Activated T-helper 1 cell treated with Interleukin-2 at 50 U/mL for 16 hours (primary cell): Measurements from ENCODE around the gene TRIO.
"Not testable (repeated sequence)": the region's sequence is repeated elsewhere in the genome, so short reads cannot be mapped to it uniquely, and the experiment has no call there.

Experiments
- DNase-seq: peaks from one replicate; pipeline ENCODE4 v3.0.0-alpha.2; 2020; ENCODE audit warnings: low read depth

The TRIO gene

GRCh38 chr5:14186059-14186830, 43.1 kb downstream of the TRIO start:
- no peak for DNase-seq

- DNase-seq: no peak
Observed at GRCh38 chr5:14187157-14187556, 44.0 kb downstream of the TRIO start.

GRCh38 chr5:14187660-14188059, 44.5 kb downstream of the TRIO start:
- DNase-seq: no peak

GRCh38 chr5:14188778-14189177, 45.6 kb downstream of the TRIO start:
- no peak for DNase-seq

- DNase-seq: no peak
Observed at GRCh38 chr5:14189680-14190079, 46.5 kb downstream of the TRIO start.

GRCh38 chr5:14190194-14191164, 47.3 kb downstream of the TRIO start:
- no peak for DNase-seq

GRCh38 chr5:14191325-14191724, 48.2 kb downstream of the TRIO start:
- no peak for DNase-seq

- DNase-seq: no peak
Observed at GRCh38 chr5:14193496-14193895, 50.4 kb downstream of the TRIO start.

- no peak for DNase-seq
Observed at GRCh38 chr5:14195588-14195987, 52.4 kb downstream of the TRIO start.

- DNase-seq: no peak
Observed at GRCh38 chr5:14197056-14197455, 53.9 kb downstream of the TRIO start.

- no peak for DNase-seq
Observed at GRCh38 chr5:14199902-14200301, 56.8 kb downstream of the TRIO start.

GRCh38 chr5:14200312-14200990, 57.3 kb downstream of the TRIO start:
- no peak for DNase-seq

- no peak for DNase-seq
Observed at GRCh38 chr5:14201325-14202045, 58.3 kb downstream of the TRIO start.

GRCh38 chr5:14202462-14202861, 59.3 kb downstream of the TRIO start:
- DNase-seq: no peak

GRCh38 chr5:14204011-14204670, 61.0 kb downstream of the TRIO start:
- no peak for DNase-seq

- no peak for DNase-seq
Observed at GRCh38 chr5:14204785-14205321, 61.7 kb downstream of the TRIO start.

- no peak for DNase-seq
Observed at GRCh38 chr5:14206028-14206725, 63.0 kb downstream of the TRIO start.

GRCh38 chr5:14207428-14207827, 64.3 kb downstream of the TRIO start:
- DNase-seq: not testable (repeated sequence)

GRCh38 chr5:14208071-14209021, 65.2 kb downstream of the TRIO start:
- no peak for DNase-seq
